Measurements from ENCODE around the gene VCP.

VCP gene

DNA sequence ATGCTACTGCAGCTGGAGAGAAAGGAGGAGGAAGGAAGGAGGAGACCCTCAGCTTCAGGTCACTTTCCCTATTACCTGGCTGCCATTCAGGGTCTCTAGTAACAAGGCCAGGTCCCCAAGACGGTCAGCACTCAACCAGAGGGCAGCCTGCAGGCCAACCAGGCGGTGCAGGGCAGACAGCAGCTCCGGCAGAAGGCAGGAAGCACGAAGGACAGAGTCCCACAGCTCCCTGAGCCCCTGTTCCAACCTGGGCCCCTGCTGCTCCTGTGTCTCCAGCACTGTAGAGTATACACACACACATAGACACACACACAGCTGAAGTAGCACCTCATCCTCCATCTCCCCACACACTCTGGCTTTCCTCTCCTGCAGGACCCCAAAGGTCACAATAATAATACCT is 5.6 kb upstream of the VCP start:
- Histone ChIP-seq H3K27ac (ENCODE audit: insufficient read depth, low read depth, low read length, poor library complexity, severe bottlenecking) (no peak overlapping the region), H3K36me3 (ENCODE audit: control insufficient read depth, insufficient read depth, low read length) (peaks cover 34% of the 10 kb centered on the region), H3K9me3 (ENCODE audit: control insufficient read depth, low read length) (no peaks in the 10 kb centered on the region), H3K27me3 (ENCODE audit: control insufficient read depth, insufficient read depth, low read length, poor library complexity, severe bottlenecking) (no peaks in the 10 kb centered on the region), H3K4me1 (ENCODE audit: control insufficient read depth, insufficient read depth, low read length) (peaks cover 11% of the 10 kb centered on the region), H3K4me3 (ENCODE audit: insufficient read depth, low read depth, low read length) (peak overlapping the region; percentile 85)
- WGBS, 2 experiments = 78 to 86% methylated on average over 4 of the region's 4 CpGs

DNA sequence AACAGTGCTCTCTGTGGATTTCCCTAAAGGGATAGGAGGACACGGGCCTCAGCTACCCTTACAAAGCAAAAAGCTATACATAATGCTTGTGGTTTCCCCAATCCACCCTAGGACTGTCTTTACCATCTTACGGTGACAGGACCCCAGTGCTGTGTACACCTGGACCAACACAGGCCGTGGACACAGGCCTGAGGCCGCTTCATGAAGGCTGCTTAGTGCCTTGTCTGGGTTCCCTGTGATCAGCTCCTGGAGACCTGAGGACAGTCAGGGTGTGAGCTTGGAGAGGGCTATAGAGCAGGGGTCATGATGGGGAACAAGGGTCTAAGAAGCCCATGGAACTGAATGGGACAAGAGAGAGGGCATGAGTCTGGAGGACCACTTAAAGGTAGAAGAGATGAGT is 4.4 kb upstream of the VCP start:
- 92 to 95% methylated on average over 4 of the region's 4 CpGs for WGBS, 2 experiments
- Histone ChIP-seq H3K4me3 (ENCODE audit: insufficient read depth, low read depth, low read length) (no peak overlapping the region), H3K4me1 (ENCODE audit: control insufficient read depth, insufficient read depth, low read length) (peaks cover 13% of the 10 kb centered on the region), H3K27ac (ENCODE audit: insufficient read depth, low read depth, low read length, poor library complexity, severe bottlenecking) (no peak overlapping the region), H3K9me3 (ENCODE audit: control insufficient read depth, low read length) (no peaks in the 10 kb centered on the region), H3K27me3 (ENCODE audit: control insufficient read depth, insufficient read depth, low read length, poor library complexity, severe bottlenecking) (no peaks in the 10 kb centered on the region), H3K36me3 (ENCODE audit: control insufficient read depth, insufficient read depth, low read length) (peaks cover 34% of the 10 kb centered on the region)

DNA sequence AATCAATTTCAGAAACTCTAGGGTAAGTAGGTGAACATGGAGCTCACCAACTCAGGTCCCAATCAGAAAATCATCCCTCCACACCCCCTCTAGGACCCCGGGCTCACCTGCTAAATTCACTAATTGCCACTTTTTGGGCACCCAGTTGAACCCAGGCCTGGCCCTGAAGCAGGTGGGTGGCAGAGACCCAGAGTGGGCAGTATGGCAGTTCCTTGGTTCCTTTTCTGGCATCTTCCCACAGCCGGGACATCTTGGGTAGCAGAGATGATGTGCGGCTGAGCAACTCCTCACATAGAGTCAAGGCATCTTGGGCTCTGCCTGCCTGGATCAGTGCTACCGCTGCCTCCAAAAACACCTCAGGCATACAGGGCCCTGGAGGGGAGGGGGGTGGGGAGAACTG is 2.9 kb upstream of the VCP start:
- Histone ChIP-seq H3K27me3 (ENCODE audit: control insufficient read depth, insufficient read depth, low read length, poor library complexity, severe bottlenecking) (no peaks in the 10 kb centered on the region), H3K4me3 (ENCODE audit: insufficient read depth, low read depth, low read length) (no peak overlapping the region), H3K9me3 (ENCODE audit: control insufficient read depth, low read length) (no peaks in the 10 kb centered on the region), H3K4me1 (ENCODE audit: control insufficient read depth, insufficient read depth, low read length) (peaks cover 19% of the 10 kb centered on the region), H3K36me3 (ENCODE audit: control insufficient read depth, insufficient read depth, low read length) (peaks cover 34% of the 10 kb centered on the region), H3K27ac (ENCODE audit: insufficient read depth, low read depth, low read length, poor library complexity, severe bottlenecking) (no peak overlapping the region)
- WGBS, 2 experiments = 95 to 98% methylated on average over 4 of the region's 4 CpGs

DNA sequence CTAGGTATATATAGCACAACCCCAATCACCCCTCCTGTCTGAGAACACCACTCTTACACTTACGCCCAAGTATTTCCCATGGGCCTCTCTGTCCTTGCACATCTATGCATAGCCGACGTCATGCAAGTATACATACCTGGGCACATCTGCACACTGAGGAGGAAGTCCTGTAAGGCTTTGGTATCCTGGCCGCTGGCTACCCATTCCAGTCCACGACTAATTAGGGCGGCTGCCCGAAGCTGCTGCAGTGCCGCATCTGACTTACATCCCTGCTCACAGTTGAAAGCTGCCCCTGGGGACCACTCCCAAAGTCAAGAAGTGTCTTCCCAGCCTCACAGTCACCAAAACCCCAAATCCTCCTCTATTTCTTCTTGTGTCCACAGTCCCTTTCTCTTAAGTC is 2.4 kb upstream of the VCP start:
- WGBS, 2 experiments = 93 to 94% methylated on average over 8 of the region's 8 CpGs
- Histone ChIP-seq H3K36me3 (ENCODE audit: control insufficient read depth, insufficient read depth, low read length) (peaks cover 34% of the 10 kb centered on the region), H3K4me3 (ENCODE audit: insufficient read depth, low read depth, low read length) (no peak overlapping the region)

DNA sequence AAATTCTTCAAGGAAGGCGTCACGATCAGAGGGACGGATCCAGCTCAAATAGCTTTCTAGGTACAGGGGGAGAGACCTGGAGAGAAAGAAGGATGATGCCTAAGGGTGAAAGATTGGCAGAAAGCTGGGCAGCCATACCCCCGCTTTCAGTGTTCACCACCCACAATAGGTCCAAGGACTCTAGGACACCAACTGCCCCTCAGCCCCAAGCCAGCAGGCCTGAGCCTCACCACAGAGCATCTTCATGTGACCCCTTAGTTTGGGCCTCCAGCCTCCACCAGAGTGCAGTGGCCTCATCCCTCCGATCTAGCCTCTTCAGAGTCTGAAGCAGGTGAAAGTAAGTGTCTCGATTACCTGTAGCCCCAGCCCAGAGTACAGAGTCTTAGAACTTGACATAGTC is 1.7 kb upstream of the VCP start:
- Histone ChIP-seq H3K27ac (ENCODE audit: insufficient read depth, low read depth, low read length, poor library complexity, severe bottlenecking) (no peak overlapping the region), H3K27me3 (ENCODE audit: control insufficient read depth, insufficient read depth, low read length, poor library complexity, severe bottlenecking) (no peaks in the 10 kb centered on the region), H3K36me3 (ENCODE audit: control insufficient read depth, insufficient read depth, low read length) (peaks cover 34% of the 10 kb centered on the region), H3K9me3 (ENCODE audit: control insufficient read depth, low read length) (no peaks in the 10 kb centered on the region), H3K4me3 (ENCODE audit: insufficient read depth, low read depth, low read length) (no peak overlapping the region), H3K4me1 (ENCODE audit: control insufficient read depth, insufficient read depth, low read length) (peaks cover 29% of the 10 kb centered on the region)
- WGBS, 2 experiments = 98% methylated on average over 6 of the region's 6 CpGs

More for the DNA sequence above, 2.4 kb upstream of the VCP start:
- H3K27me3 ChIP-seq (ENCODE audit: control insufficient read depth, insufficient read depth, low read length, poor library complexity, severe bottlenecking) = no peaks in the 10 kb centered on the region
- no peak overlapping the region for H3K27ac ChIP-seq (ENCODE audit: insufficient read depth, low read depth, low read length, poor library complexity, severe bottlenecking)
- peaks cover 25% of the 10 kb centered on the region for H3K4me1 ChIP-seq (ENCODE audit: control insufficient read depth, insufficient read depth, low read length)
- no peaks in the 10 kb centered on the region for H3K9me3 ChIP-seq (ENCODE audit: control insufficient read depth, low read length)

DNA sequence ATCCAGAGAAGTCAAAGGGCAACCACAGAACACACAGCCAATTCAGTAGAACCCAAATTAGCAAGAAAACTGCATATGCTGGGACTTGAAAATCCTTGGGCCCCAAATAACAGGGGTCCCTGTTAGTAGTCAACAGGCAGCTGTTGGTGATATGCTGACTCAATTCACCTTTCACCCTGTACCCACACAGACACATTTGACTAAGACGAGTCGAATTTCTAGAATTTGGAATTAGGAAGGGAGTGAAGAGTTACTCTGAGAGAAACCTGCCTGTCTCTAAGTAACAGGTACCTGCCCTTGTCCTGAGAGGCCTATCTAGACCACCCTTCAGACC is 821 bp upstream of the VCP start:
- no peak overlapping the region for H3K4me3 ChIP-seq (ENCODE audit: insufficient read depth, low read depth, low read length)
- peaks cover 24% of the 10 kb centered on the region for H3K4me1 ChIP-seq (ENCODE audit: control insufficient read depth, insufficient read depth, low read length)
- H3K9me3 ChIP-seq (ENCODE audit: control insufficient read depth, low read length) = no peaks in the 10 kb centered on the region
- H3K36me3 ChIP-seq (ENCODE audit: control insufficient read depth, insufficient read depth, low read length) = peaks cover 35% of the 10 kb centered on the region
- H3K27me3 ChIP-seq (ENCODE audit: control insufficient read depth, insufficient read depth, low read length, poor library complexity, severe bottlenecking) = no peaks in the 10 kb centered on the region
- H3K27ac ChIP-seq (ENCODE audit: insufficient read depth, low read depth, low read length, poor library complexity, severe bottlenecking) = peak overlapping the region; percentile 94
- 100% methylated on average over 2 of the region's 2 CpGs; no CpG with 5 or more reads in 1 of the 2 experiments for WGBS, 2 experiments

DNA sequence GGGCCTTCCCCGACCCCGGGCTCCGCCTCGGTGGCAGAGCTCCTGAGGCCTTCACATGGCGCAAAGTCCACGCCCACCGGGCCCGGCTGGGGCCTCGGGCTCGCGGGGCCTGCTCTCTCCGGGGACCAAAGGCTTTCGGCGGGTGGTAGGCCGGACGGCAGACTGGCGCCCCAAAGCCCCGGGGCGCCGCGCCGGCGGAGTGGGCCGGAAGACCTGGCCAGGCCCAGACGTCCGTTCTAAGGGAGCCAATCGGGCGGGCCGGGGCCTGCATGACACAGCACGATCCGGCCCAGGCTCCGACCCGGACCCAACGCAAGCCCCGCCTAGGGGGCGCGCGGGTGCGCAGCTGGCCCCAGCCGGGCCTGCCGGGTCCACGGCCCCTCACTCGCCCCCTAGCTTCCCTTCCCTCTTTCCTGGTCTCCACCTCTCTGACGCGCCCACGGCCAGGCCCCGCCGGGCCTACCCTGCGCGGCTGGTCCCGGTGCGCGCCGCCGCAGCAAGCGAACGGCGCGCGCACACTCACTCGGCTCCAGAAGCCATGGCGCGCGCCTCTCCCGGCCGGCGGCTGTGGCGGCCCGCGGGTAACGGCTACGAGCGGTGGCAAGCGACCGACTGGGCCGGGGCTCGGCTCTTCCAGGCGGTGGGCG is 488 bp downstream of the VCP start:
- no peaks in the 10 kb centered on the region for H3K9me3 ChIP-seq (ENCODE audit: control insufficient read depth, low read length)
- H3K4me3 ChIP-seq (ENCODE audit: insufficient read depth, low read depth, low read length) = peak overlapping the region; percentile 90
- no peaks in the 10 kb centered on the region for H3K27me3 ChIP-seq (ENCODE audit: control insufficient read depth, insufficient read depth, low read length, poor library complexity, severe bottlenecking)
- 0% methylated on average over 79 of the region's 79 CpGs for WGBS, 2 experiments
- peak overlapping the region; percentile 99 for H3K27ac ChIP-seq (ENCODE audit: insufficient read depth, low read depth, low read length, poor library complexity, severe bottlenecking)
- H3K36me3 ChIP-seq (ENCODE audit: control insufficient read depth, insufficient read depth, low read length) = peaks cover 45% of the 10 kb centered on the region
- H3K4me1 ChIP-seq (ENCODE audit: control insufficient read depth, insufficient read depth, low read length) = peaks cover 19% of the 10 kb centered on the region

DNA sequence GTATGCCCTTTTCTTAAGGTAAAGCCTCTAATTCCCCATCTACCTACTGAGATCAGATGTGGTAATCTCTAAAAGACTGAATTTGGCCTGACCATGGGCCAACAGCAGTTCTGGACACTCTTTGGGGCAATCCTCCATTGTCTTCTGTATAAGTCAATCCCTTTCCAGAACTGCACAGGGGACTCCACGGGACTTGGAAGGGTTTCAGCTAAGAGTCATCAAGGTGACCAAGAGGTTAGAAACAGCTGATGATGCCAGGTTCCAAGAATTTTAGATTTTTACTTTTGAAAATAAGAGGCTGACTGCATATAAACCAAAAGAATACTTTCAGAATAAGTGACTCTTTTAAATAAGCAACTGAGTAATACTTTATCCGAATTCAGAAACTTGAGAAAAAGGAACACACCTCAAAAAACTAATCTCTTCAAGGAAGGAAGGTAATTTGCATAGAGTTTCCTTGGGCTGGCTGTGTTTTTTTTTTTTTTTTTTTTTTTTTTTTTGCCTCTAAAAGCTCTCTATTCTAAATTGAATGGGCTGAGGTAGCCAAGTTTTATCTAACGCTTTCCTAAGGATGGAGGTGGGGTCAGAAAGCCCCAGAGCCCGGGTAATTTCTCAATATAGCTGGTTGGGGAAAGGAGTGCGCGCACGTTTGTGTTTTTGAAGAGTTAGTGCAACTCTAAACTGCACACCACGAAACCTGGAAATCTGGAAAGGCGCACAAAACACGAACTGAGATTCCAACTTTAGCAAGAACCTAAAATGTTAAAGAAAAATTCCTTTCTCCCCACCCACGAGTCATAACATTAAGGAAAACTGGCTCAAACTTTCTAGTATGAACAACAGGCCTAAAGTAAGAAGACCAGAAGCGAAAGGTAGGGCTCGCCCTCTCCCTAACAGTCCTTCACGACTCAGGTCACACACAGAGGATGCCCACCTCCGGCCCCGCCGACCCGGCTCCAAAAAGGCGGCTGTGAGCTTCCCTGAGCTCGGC is 1.3 kb downstream of the VCP start:
- Histone ChIP-seq H3K27ac (ENCODE audit: insufficient read depth, low read depth, low read length, poor library complexity, severe bottlenecking) (peak overlapping the region; percentile 99), H3K27me3 (ENCODE audit: control insufficient read depth, insufficient read depth, low read length, poor library complexity, severe bottlenecking) (no peaks in the 10 kb centered on the region), H3K4me1 (ENCODE audit: control insufficient read depth, insufficient read depth, low read length) (peaks cover 19% of the 10 kb centered on the region), H3K36me3 (ENCODE audit: control insufficient read depth, insufficient read depth, low read length) (peaks cover 45% of the 10 kb centered on the region), H3K9me3 (ENCODE audit: control insufficient read depth, low read length) (no peaks in the 10 kb centered on the region), H3K4me3 (ENCODE audit: insufficient read depth, low read depth, low read length) (peak overlapping the region; percentile 90)
- WGBS, 2 experiments = 2 to 4% methylated on average over 19 to 20 of the region's 20 CpGs

DNA sequence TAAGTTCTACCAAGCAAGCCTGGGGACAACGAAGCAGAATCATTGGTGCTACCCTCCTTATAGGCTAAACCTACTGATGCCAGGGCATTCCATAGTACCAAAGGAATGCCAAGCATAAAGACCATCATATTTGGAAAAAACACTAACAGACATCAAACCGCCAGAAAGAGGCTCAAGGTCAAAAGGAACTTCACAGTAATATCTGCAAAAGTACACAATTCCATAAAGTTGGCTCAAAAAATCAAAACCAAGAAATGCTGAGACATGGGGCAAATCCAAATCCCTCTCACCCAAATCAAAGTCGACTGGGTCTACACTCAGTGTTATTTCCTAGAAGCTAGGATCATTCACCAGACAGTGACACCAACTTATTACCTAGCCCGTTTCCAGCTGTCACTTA is 3.4 kb downstream of the VCP start:
- Histone ChIP-seq H3K4me3 (ENCODE audit: insufficient read depth, low read depth, low read length) (no peak overlapping the region), H3K36me3 (ENCODE audit: control insufficient read depth, insufficient read depth, low read length) (peaks cover 45% of the 10 kb centered on the region)
- 89 to 96% methylated on average over 4 of the region's 4 CpGs for WGBS, 2 experiments

DNA sequence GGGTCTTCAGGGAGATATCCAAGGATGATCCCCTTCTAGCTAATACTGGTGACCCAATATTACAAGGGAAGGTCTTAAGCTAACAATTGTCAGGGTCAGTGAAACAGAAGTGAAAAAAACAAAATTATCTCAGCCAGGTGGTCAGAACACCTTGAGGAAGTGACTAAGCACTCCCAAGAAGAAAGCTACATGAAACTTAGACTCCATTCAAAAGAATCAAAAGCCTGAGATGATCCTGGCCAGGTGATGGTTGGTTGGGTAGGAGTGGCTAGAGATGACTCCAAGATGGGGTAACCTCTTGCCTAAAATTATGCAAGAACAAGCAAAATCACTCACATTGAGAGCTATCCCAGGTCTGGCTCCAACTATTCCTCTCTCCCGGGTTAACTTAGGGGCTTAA is 5.4 kb downstream of the VCP start:
- 93 to 97% methylated on average over 1 of the region's 1 CpG for WGBS, 2 experiments
- H3K4me1 ChIP-seq (ENCODE audit: control insufficient read depth, insufficient read depth, low read length) = peaks cover 15% of the 10 kb centered on the region
- H3K27ac ChIP-seq (ENCODE audit: insufficient read depth, low read depth, low read length, poor library complexity, severe bottlenecking) = no peak overlapping the region
- H3K27me3 ChIP-seq (ENCODE audit: control insufficient read depth, insufficient read depth, low read length, poor library complexity, severe bottlenecking) = no peaks in the 10 kb centered on the region
- peaks cover 61% of the 10 kb centered on the region for H3K36me3 ChIP-seq (ENCODE audit: control insufficient read depth, insufficient read depth, low read length)
- no peaks in the 10 kb centered on the region for H3K9me3 ChIP-seq (ENCODE audit: control insufficient read depth, low read length)
- no peak overlapping the region for H3K4me3 ChIP-seq (ENCODE audit: insufficient read depth, low read depth, low read length)

More for the DNA sequence above, 3.4 kb downstream of the VCP start:
- Histone ChIP-seq H3K9me3 (ENCODE audit: control insufficient read depth, low read length) (no peaks in the 10 kb centered on the region), H3K4me1 (ENCODE audit: control insufficient read depth, insufficient read depth, low read length) (peaks cover 19% of the 10 kb centered on the region), H3K27ac (ENCODE audit: insufficient read depth, low read depth, low read length, poor library complexity, severe bottlenecking) (no peak overlapping the region), H3K27me3 (ENCODE audit: control insufficient read depth, insufficient read depth, low read length, poor library complexity, severe bottlenecking) (no peaks in the 10 kb centered on the region)

All from ectodermal cell (in vitro differentiated cells).